ENCODE data around the gene KRTAP4-5. TPM values are rescaled to one million over a fixed set of nuclear protein-coding genes. Genes with fewer than 3 reads are reported as not detected.

Gene KRTAP4-5
- total and polyA plus RNA-seq, 2 of the 13 experiments (the other 11 are each of a cell fraction or from before 2014, with no cell fraction given) = not detected

DNA sequence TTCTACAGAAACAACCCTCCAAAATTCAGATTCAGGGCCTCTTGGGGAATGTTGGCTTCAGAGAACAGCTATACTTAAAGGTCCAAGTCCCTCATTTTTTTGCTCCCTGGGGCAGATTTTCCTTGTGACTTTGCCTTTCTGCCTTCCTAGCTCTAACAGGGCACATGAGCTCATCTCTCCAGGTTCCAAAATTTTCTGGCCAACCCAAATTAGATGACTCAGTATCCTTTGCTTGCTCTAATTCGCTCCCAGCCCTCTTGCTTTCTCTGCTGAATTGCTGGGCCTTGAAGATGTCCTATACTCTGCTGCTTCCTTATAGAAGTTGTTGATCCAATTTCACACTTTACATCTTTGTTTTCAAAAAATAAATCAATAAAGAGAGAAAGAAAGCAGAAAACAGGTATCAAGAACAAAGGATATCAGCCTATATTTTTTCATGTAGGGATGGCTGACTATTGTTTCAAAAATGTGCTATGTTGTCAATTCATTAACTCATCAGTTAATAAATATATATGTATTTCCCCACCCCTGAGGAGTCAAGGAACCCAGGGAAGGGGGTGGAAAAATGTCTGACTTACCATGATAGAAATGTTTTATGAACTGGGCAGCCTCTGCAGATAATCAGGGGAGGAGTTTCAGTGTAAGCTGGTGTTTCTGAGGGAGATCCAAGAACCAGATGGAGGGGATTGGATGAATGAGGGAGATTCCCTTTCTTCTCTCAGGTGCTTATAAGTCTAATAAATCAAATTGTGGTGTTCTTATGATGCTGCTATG, 29.4 kb upstream of the KRTAP4-5 start:
- Histone ChIP-seq H3K4me1 (ENCODE audit: insufficient read depth, low read length) (no peaks in the 10 kb centered on the region), H3K27ac (ENCODE audit: extremely low read length, insufficient read depth, low read length) (no peak overlapping the region), H3K27me3 (ENCODE audit: control insufficient read depth in 1 of 2, insufficient read depth in 2 of 2, low read length in 2 of 2) (peaks cover 0 to 33% of the 10 kb centered on the region in 2 experiments; a peak in 3 of 5 replicates), H3K9me3 (ENCODE audit: low read length) (no peaks in the 10 kb centered on the region), H3K36me3 (replicated peaks in 1 of 2; ENCODE audit: control insufficient read depth in 1 of 2, insufficient read depth in 2 of 2, low read length in 2 of 2) (no peaks in the 10 kb centered on the region), H3K4me2 (ENCODE audit: low read depth, low read length) (no peak overlapping the region), H2AFZ (ENCODE audit: low read length) (no peak overlapping the region), H3K79me2 (ENCODE audit: insufficient read depth, low read length) (no peaks in the 10 kb centered on the region), H3K9ac (ENCODE audit: insufficient read depth, low read depth, low read length) (no peak overlapping the region), H4K20me1 (ENCODE audit: insufficient read depth, low read length) (no peaks in the 10 kb centered on the region), H3K4me3 (replicated peaks in 1 of 3; ENCODE audit: insufficient read depth in 1 of 3, low read depth in 2 of 3, low read length in 3 of 3) (no peak overlapping the region)
- 0 out of 4 replicates have a peak, but pooled peaks of 1 of the 2 experiments have one; percentile 2 for TF ChIP-seq MAFK (conservative IDR thresholded peaks at IDR 0.05 in 1 of 2, IDR thresholded peaks at IDR 0.05 in 1 of 2; ENCODE audit: low read length in 2 of 2)
- no peak for TF ChIP-seq PHF21A (CRISPR knock-in tag; IDR thresholded peaks at IDR 0.05)
- ChIA-PET CTCF (ENCODE audit: low intra/inter-chr PET ratio, low total read pairs) (no interaction called here), POLR2A (no interaction called here)
- in situ Hi-C loops (cut with HindIII; ENCODE audit: extremely low pct_ligation_motif_present, low pct_unique_long_range_greater_than_20kb) (no loop called here), intact Hi-C loops (cut with micrococcal nuclease; ENCODE audit: unreplicated experiment) (loop anchor here (10.0 kb wide), 1 partner anchor 274 kb away; no protein-coding TSS in a partner anchor)
- no peak for DNase-seq (ENCODE audit: low spot score)
- BruUV-seq (replicated peaks) = no TSS peak
- 7% methylated on average over 1 of the region's 1 CpG for WGBS (ENCODE audit: low lambda C conversion rate)
- no peak for FAIRE-seq
- ATAC-seq = no peak

DNA sequence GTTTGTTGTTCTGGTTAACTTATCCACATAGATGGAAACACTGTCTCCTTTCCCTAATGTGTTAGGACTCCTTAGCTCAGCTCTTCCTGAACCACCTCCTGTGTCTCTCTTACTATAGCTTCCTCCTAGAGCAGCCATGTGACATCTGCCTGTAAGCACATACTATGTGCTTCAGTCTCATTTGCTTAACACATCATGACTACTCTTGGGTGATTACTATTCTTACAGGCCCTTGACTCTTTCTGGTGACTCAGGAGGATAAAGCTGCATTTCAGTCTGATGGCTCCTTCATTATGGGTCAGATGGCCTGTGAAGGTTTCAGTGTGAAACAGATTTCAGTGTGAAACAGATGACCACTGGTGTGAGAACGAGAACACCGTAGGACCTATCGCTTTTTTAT, 28.7 kb upstream of the KRTAP4-5 start:
- H3K27ac ChIP-seq (ENCODE audit: extremely low read length, insufficient read depth, low read length) = no peak overlapping the region
- no peak overlapping the region for H3K4me3 ChIP-seq (replicated peaks in 1 of 3; ENCODE audit: insufficient read depth in 1 of 3, low read depth in 2 of 3, low read length in 3 of 3)
- ChIA-PET POLR2A (no interaction called here), CTCF (ENCODE audit: low intra/inter-chr PET ratio, low total read pairs) (no interaction called here)
- no TSS peak for BruUV-seq (replicated peaks)
- H3K79me2 ChIP-seq (ENCODE audit: insufficient read depth, low read length) = no peaks in the 10 kb centered on the region
- intact Hi-C loops (cut with micrococcal nuclease; ENCODE audit: unreplicated experiment) (loop anchor here (10.0 kb wide), 1 partner anchor 274 kb away; no protein-coding TSS in a partner anchor), in situ Hi-C loops (cut with HindIII; ENCODE audit: extremely low pct_ligation_motif_present, low pct_unique_long_range_greater_than_20kb) (no loop called here)
- FAIRE-seq (no peak), DNase-seq (ENCODE audit: low spot score) (no peak), ATAC-seq (no peak)
- no peaks in the 10 kb centered on the region for H3K36me3 ChIP-seq (replicated peaks in 1 of 2; ENCODE audit: control insufficient read depth in 1 of 2, insufficient read depth in 2 of 2, low read length in 2 of 2)
- 26% methylated on average over 3 of the region's 3 CpGs for WGBS (ENCODE audit: low lambda C conversion rate)
- no peak overlapping the region for H3K4me2 ChIP-seq (ENCODE audit: low read depth, low read length)
- H2AFZ ChIP-seq (ENCODE audit: low read length) = no peak overlapping the region
- no peak overlapping the region for H3K9ac ChIP-seq (ENCODE audit: insufficient read depth, low read depth, low read length)
- H3K4me1 ChIP-seq (ENCODE audit: insufficient read depth, low read length) = no peaks in the 10 kb centered on the region
- no peaks in the 10 kb centered on the region for H4K20me1 ChIP-seq (ENCODE audit: insufficient read depth, low read length)
- peaks cover 0 to 33% of the 10 kb centered on the region in 2 experiments; a peak in 3 of 5 replicates for H3K27me3 ChIP-seq (ENCODE audit: control insufficient read depth in 1 of 2, insufficient read depth in 2 of 2, low read length in 2 of 2)
- no peaks in the 10 kb centered on the region for H3K9me3 ChIP-seq (ENCODE audit: low read length)
- TF ChIP-seq NR2F1 (CRISPR knock-in tag; IDR thresholded peaks at IDR 0.05) (no peak), ARNT2 (CRISPR knock-in tag; IDR thresholded peaks at IDR 0.05; ENCODE audit: low read depth) (no peak), ZNF615 (CRISPR knock-in tag; IDR thresholded peaks at IDR 0.05; ENCODE audit: borderline replicate concordance) (no peak), MAFK (conservative IDR thresholded peaks at IDR 0.05 in 1 of 2, IDR thresholded peaks at IDR 0.05 in 1 of 2; ENCODE audit: low read length in 2 of 2) (no peak), CBFB (CRISPR knock-in tag; IDR thresholded peaks at IDR 0.05) (no peak), KAT2B (IDR thresholded peaks at IDR 0.05; ENCODE audit: borderline replicate concordance, low read depth, low read length) (no peak), GPN1 (CRISPR knock-in tag; IDR thresholded peaks at IDR 0.05; ENCODE audit: borderline replicate concordance) (no peak), PHB2 (IDR thresholded peaks at IDR 0.05; ENCODE audit: partially characterized antibody) (no peak)
- TF ChIP-seq, protein P1, sequence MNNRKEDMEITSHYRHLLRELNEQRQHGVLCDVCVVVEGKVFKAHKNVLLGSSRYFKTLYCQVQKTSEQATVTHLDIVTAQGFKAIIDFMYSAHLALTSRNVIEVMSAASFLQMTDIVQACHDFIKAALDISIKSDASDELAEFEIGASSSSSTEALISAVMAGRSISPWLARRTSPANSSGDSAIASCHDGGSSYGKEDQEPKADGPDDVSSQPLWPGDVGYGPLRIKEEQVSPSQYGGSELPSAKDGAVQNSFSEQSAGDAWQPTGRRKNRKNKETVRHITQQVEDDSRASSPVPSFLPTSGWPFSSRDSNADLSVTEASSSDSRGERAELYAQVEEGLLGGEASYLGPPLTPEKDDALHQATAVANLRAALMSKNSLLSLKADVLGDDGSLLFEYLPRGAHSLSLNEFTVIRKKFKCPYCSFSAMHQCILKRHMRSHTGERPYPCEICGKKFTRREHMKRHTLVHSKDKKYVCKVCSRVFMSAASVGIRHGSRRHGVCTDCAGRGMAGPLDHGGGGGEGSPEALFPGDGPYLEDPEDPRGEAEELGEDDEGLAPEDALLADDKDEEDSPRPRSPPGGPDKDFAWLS (CRISPR knock-in tag; IDR thresholded peaks at IDR 0.05; ENCODE audit: borderline replicate concordance) = no peak
- TF ChIP-seq, protein P2, sequence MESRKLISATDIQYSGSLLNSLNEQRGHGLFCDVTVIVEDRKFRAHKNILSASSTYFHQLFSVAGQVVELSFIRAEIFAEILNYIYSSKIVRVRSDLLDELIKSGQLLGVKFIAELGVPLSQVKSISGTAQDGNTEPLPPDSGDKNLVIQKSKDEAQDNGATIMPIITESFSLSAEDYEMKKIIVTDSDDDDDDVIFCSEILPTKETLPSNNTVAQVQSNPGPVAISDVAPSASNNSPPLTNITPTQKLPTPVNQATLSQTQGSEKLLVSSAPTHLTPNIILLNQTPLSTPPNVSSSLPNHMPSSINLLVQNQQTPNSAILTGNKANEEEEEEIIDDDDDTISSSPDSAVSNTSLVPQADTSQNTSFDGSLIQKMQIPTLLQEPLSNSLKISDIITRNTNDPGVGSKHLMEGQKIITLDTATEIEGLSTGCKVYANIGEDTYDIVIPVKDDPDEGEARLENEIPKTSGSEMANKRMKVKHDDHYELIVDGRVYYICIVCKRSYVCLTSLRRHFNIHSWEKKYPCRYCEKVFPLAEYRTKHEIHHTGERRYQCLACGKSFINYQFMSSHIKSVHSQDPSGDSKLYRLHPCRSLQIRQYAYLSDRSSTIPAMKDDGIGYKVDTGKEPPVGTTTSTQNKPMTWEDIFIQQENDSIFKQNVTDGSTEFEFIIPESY (CRISPR knock-in tag; IDR thresholded peaks at IDR 0.05) = no peak
- TF ChIP-seq, protein P3, sequence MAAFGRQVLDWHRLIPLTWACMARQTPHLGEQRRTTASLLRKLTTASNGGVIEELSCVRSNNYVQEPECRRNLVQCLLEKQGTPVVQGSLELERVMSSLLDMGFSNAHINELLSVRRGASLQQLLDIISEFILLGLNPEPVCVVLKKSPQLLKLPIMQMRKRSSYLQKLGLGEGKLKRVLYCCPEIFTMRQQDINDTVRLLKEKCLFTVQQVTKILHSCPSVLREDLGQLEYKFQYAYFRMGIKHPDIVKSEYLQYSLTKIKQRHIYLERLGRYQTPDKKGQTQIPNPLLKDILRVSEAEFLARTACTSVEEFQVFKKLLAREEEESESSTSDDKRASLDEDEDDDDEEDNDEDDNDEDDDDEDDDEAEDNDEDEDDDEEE (CRISPR knock-in tag; IDR thresholded peaks at IDR 0.05) = no peak

Data from HepG2 (cell line).